ENCODE measurements around the gene YY1. TPM values are rescaled to one million over a fixed set of nuclear protein-coding genes. Genes with fewer than 3 reads are reported as not detected.

The YY1 gene
- total RNA-seq, 2 donors from 2014 or later = 75.5 to 77.9 TPM

DNA sequence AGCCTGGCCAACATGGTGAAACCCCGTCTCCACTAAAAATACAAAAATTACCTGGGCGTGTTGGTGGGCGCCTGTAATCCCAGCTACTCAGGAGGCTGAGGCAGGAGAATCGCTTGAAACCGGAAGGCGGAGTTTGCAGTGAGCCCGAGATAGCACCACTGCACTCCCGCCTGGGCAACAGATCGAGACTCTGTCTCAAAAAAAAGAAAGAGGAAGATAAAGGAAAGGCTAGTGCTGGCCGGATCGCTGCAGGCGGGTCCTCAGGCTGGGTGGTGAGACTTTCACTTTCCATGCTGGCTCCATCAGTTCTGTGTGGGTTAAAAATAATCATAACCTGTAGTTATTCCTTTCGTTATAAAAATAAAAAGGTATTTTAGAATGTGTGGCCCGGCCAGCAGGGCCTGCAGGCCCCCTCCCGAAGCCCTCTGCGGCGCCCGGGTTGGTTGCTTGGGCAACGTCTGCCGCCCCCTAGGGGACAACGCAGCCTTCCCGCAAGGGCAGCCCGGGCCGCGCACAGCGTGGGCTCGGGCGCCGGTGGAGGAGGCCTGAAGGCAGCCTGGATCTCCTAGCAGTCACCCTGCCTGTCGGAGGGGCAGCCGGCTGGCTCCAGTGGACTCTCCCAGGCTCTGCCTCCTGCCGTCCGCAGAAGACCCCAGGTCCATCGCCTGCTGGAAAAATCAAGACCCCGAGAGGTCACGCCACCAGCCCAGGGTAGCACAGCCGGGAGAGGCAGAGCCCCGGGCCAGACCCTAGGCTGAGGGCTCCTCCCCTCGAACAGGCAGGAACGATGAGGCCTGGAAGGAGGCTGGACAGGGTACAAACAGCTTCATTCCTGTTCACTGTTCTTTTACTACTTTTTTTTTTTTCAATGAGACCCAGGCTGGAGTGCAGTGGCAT lies 79.2 kb downstream of the YY1 start:
- DNase-seq = peak; percentile 47 to 65 (median 56)
- ATAC-seq = peak; percentile 98
- Mint-ChIP-seq H3K4me1 (peaks cover 10% of the 10 kb centered on the region), H3K36me3 (ENCODE audit: low read depth) (peaks cover 3% of the 10 kb centered on the region), H3K27me3 (no peaks in the 10 kb centered on the region), H3K27ac (peak overlapping the region; percentile 34), H3K4me3 (peak overlapping the region; percentile 76)
- no peaks in the 10 kb centered on the region for H3K9me3 ChIP-seq (ENCODE audit: control insufficient read depth, low read length, poor library complexity, severe bottlenecking)

DNA sequence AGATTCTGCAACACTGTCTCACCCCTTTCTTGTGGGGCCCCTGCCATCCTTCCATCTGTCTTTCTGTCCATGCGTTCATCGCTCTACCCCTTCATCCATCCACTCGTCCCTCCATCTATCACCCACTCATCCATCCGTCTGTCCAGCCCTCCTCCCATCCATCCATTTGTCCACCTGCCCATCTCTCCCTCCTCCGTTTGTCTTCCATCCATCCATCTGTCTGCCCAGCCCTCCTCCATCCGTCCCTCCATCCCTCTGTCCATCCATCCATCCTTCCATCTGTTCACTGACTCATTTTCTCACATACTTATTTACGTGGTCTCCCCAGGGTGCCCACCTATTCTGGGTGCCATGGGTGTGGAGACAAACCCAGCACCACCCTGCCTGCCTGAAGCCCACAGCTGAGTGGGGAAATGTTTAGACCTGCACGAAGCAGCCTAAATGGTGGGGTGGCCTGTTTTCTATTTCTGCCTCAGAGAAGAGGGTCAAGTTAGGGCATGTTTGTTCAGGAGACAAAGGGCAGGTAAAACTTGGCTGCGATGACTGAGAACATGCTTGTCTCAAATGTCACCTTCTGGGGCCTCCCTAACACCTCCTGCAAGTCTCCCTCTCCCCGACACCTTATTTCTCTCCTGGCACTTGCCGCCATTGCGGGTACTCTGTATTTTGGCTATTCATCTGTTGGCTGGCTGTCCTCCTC lies 81.4 kb downstream of the YY1 start:
- peaks cover 7% of the 10 kb centered on the region for H3K4me1 Mint-ChIP-seq
- ATAC-seq (no peak), DNase-seq (no peak)
- peaks cover 3% of the 10 kb centered on the region for H3K36me3 Mint-ChIP-seq (ENCODE audit: low read depth)
- H3K9me3 ChIP-seq (ENCODE audit: control insufficient read depth, low read length, poor library complexity, severe bottlenecking) = no peaks in the 10 kb centered on the region
- H3K4me3 Mint-ChIP-seq = peak overlapping the region; percentile 63
- H3K27ac Mint-ChIP-seq = no peak overlapping the region
- no peaks in the 10 kb centered on the region for H3K27me3 Mint-ChIP-seq

DNA sequence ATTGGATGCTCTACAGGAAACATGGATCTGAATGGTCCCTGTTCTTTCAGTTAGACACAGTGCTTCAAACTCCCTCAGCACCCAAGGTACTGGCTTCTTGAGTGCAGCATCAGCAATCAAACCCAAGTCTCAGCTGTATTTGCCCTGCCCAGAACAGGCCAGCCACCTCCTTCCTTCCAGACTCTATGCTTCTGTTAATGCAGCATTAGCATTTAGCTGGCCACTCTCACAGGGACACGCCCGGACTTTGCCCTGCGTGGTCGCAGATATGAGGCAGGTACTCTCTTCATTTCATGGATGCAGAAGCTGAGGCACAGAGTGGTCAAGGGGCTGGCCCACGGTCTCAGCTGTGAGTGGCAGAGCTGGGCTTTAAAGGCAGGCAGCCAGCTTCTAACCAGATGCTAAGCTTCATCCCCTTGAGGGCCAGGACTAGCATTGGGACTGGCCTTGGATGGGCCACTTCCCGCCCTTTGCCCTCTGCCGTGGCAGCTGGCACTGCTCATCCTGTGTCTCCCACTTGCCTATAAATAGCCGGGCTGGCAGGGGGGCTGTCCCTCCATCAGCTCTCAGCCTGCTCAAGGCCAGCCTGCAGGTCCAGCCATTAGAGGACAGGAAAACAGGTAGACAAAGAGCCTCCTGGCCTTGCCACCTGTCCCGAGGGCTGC lies 82.7 kb downstream of the YY1 start:
- H3K9me3 ChIP-seq (ENCODE audit: control insufficient read depth, low read length, poor library complexity, severe bottlenecking) = no peaks in the 10 kb centered on the region
- Mint-ChIP-seq H3K4me1 (peaks cover 7% of the 10 kb centered on the region), H3K36me3 (ENCODE audit: low read depth) (peaks cover 3% of the 10 kb centered on the region), H3K27me3 (no peaks in the 10 kb centered on the region), H3K27ac (no peak overlapping the region), H3K4me3 (no peak overlapping the region)
- DNase-seq (no peak), ATAC-seq (no peak)

- no peak overlapping the region for H3K27ac Mint-ChIP-seq
- peaks cover 3% of the 10 kb centered on the region for H3K36me3 Mint-ChIP-seq (ENCODE audit: low read depth)
- no peak for DNase-seq
- no peaks in the 10 kb centered on the region for H3K27me3 Mint-ChIP-seq
- peaks cover 7% of the 10 kb centered on the region for H3K4me1 Mint-ChIP-seq
- no peak for ATAC-seq
- H3K9me3 ChIP-seq (ENCODE audit: control insufficient read depth, low read length, poor library complexity, severe bottlenecking) = no peaks in the 10 kb centered on the region
- H3K4me3 Mint-ChIP-seq = no peak overlapping the region
Measured at GRCh38 chr14:100322138-100322957, 83.4 kb downstream of the YY1 start.

GRCh38 chr14:100323121-100323941 lies 84.4 kb downstream of the YY1 start, which contains the start of gene SLC25A47:
SLC25A47 (plus strand) TSS chr14:100323339; CDS start chr14:100323415, 76 bp downstream.
- no peaks in the 10 kb centered on the region for H3K27me3 Mint-ChIP-seq
- peaks cover 5% of the 10 kb centered on the region for H3K4me1 Mint-ChIP-seq
- H3K36me3 Mint-ChIP-seq (ENCODE audit: low read depth) = peaks cover 3% of the 10 kb centered on the region
- no peak for ATAC-seq
- DNase-seq = no peak
- no peak within 1 kb of the TSS for H3K27ac Mint-ChIP-seq
- H3K9me3 ChIP-seq (ENCODE audit: control insufficient read depth, low read length, poor library complexity, severe bottlenecking) = no peaks in the 10 kb centered on the region
- no peak within 1 kb of the TSS for H3K4me3 Mint-ChIP-seq

- Mint-ChIP-seq H3K4me3 (no peak overlapping the region), H3K4me1 (peaks cover 5% of the 10 kb centered on the region)
Measured at GRCh38 chr14:100323942-100324307, 85.0 kb downstream of the YY1 start.

GRCh38 chr14:100325231-100325632 lies 86.3 kb downstream of the YY1 start:
- ATAC-seq (no peak), DNase-seq (no peak)
- Mint-ChIP-seq H3K27ac (no peak overlapping the region), H3K36me3 (ENCODE audit: low read depth) (peaks cover under 1% of the 10 kb centered on the region), H3K4me1 (no peaks in the 10 kb centered on the region), H3K27me3 (no peaks in the 10 kb centered on the region), H3K4me3 (no peak overlapping the region)
- no peaks in the 10 kb centered on the region for H3K9me3 ChIP-seq (ENCODE audit: control insufficient read depth, low read length, poor library complexity, severe bottlenecking)

More at GRCh38 chr14:100323942-100324307, 85.0 kb downstream of the YY1 start:
- no peak for ATAC-seq
- DNase-seq = no peak
- no peaks in the 10 kb centered on the region for H3K9me3 ChIP-seq (ENCODE audit: control insufficient read depth, low read length, poor library complexity, severe bottlenecking)
- Mint-ChIP-seq H3K27me3 (no peaks in the 10 kb centered on the region), H3K27ac (no peak overlapping the region), H3K36me3 (ENCODE audit: low read depth) (peaks cover 3% of the 10 kb centered on the region)

GRCh38 chr14:100325958-100326357 lies 87.0 kb downstream of the YY1 start:
- Mint-ChIP-seq H3K4me3 (no peak overlapping the region), H3K36me3 (ENCODE audit: low read depth) (no peaks in the 10 kb centered on the region), H3K27ac (no peak overlapping the region), H3K27me3 (no peaks in the 10 kb centered on the region), H3K4me1 (no peaks in the 10 kb centered on the region)
- DNase-seq = no peak
- ATAC-seq = no peak
- no peaks in the 10 kb centered on the region for H3K9me3 ChIP-seq (ENCODE audit: control insufficient read depth, low read length, poor library complexity, severe bottlenecking)

- ATAC-seq = no peak
- no peak for DNase-seq
- H3K27me3 Mint-ChIP-seq = no peaks in the 10 kb centered on the region
- H3K36me3 Mint-ChIP-seq (ENCODE audit: low read depth) = no peaks in the 10 kb centered on the region
- no peaks in the 10 kb centered on the region for H3K4me1 Mint-ChIP-seq
- H3K27ac Mint-ChIP-seq = no peak overlapping the region
- no peak overlapping the region for H3K4me3 Mint-ChIP-seq
- H3K9me3 ChIP-seq (ENCODE audit: control insufficient read depth, low read length, poor library complexity, severe bottlenecking) = no peaks in the 10 kb centered on the region
Measured at GRCh38 chr14:100327128-100327527, 88.2 kb downstream of the YY1 start.

DNA sequence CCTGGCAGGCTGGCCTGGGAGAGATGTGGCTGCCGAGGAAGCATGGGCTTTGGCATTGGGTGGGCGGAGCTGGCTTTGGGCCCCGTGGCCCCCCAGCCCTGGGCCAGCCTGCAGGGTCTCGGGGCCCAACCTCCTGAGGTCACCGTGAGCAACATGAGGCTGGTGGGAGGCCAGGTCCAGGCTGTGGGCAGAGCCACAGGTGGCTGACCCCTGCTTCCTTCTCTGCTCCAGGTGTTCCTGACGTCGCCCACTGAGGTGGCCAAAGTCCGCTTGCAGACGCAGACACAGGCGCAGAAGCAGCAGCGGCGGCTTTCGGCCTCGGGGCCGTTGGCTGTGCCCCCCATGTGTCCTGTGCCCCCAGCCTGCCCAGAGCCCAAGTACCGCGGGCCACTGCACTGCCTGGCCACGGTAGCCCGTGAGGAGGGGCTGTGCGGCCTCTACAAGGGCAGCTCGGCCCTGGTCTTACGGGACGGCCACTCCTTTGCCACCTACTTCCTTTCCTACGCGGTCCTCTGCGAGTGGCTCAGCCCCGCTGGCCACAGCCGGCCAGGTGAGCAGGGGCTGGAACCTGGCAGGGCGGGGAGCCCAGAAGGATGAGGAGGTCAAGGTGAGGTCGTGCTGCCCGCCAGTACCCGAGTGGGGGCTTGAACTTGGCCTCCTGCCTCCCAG lies 89.7 kb downstream of the YY1 start:
- H3K36me3 Mint-ChIP-seq (ENCODE audit: low read depth) = no peaks in the 10 kb centered on the region
- no peaks in the 10 kb centered on the region for H3K9me3 ChIP-seq (ENCODE audit: control insufficient read depth, low read length, poor library complexity, severe bottlenecking)
- no peak overlapping the region for H3K4me3 Mint-ChIP-seq
- no peak overlapping the region for H3K27ac Mint-ChIP-seq
- H3K27me3 Mint-ChIP-seq = no peaks in the 10 kb centered on the region
- no peaks in the 10 kb centered on the region for H3K4me1 Mint-ChIP-seq
- DNase-seq = no peak
- ATAC-seq = no peak

DNA sequence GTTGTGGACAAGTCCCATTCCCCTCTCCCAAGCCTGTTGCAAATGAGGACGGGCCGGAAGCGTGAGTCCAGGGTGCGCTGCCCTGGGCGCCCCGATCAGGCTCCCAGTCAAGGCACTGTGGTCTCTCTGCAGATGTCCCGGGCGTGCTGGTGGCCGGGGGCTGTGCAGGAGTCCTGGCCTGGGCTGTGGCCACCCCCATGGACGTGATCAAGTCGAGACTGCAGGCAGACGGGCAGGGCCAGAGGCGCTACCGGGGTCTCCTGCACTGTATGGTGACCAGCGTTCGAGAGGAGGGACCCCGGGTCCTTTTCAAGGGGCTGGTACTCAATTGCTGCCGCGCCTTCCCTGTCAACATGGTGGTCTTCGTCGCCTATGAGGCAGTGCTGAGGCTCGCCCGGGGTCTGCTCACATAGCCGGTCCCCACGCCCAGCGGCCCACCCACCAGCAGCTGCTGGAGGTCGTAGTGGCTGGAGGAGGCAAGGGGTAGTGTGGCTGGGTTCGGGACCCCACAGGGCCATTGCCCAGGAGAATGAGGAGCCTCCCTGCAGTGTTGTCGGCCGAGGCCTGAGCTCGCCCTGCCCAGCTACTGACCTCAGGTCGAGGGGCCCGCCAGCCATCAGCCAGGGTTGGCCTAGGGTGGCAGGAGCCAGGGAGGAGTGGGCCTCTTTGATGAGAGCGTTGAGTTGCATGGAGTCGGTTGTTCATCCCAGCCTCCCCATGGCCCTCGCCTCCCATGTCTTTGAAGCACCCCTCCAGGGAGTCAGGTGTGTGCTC lies 90.5 kb downstream of the YY1 start:
- ATAC-seq (no peak), DNase-seq (no peak)
- H3K36me3 Mint-ChIP-seq (ENCODE audit: low read depth) = no peaks in the 10 kb centered on the region
- no peaks in the 10 kb centered on the region for H3K4me1 Mint-ChIP-seq
- H3K27ac Mint-ChIP-seq = no peak overlapping the region
- H3K9me3 ChIP-seq (ENCODE audit: control insufficient read depth, low read length, poor library complexity, severe bottlenecking) = no peaks in the 10 kb centered on the region
- H3K4me3 Mint-ChIP-seq = no peak overlapping the region
- H3K27me3 Mint-ChIP-seq = no peaks in the 10 kb centered on the region

All from T-helper 17 cell (primary cell).